ENCODE results near the gene AP3M1.
A peak's percentile ranks its signal among the peaks of the same experiment; 100 is the strongest.

The AP3M1 gene

GRCh38 chr10:74121368-74121767 lies 29.3 kb downstream of the AP3M1 start:
- FAIRE-seq (no peak), DNase-seq (ENCODE audit: extremely low spot score, insufficient read length, low read depth) (no peak)

- DNase-seq (ENCODE audit: extremely low spot score, insufficient read length, low read depth) (no peak), FAIRE-seq (no peak)
Observed at GRCh38 chr10:74120911-74121310, 29.7 kb downstream of the AP3M1 start.

GRCh38 chr10:74118804-74119203 lies 31.8 kb downstream of the AP3M1 start:
- DNase-seq (ENCODE audit: extremely low spot score, insufficient read length, low read depth): no peak
- FAIRE-seq: no peak

- FAIRE-seq: no peak
Observed at GRCh38 chr10:74117738-74118137, 32.9 kb downstream of the AP3M1 start.

GRCh38 chr10:74114041-74114448 lies 36.6 kb downstream of the AP3M1 start:
- DNase-seq (ENCODE audit: extremely low spot score, insufficient read length, low read depth): no peak
- no peak for FAIRE-seq

More at GRCh38 chr10:74117738-74118137, 32.9 kb downstream of the AP3M1 start:
- DNase-seq (ENCODE audit: extremely low spot score, insufficient read length, low read depth): no peak

- DNase-seq (ENCODE audit: extremely low spot score, insufficient read length, low read depth) (no peak), FAIRE-seq (no peak)
Observed at GRCh38 chr10:74113546-74113945, 37.1 kb downstream of the AP3M1 start.

- no peak for FAIRE-seq
- no peak for DNase-seq (ENCODE audit: extremely low spot score, insufficient read length, low read depth)
Observed at GRCh38 chr10:74111799-74112198, 38.8 kb downstream of the AP3M1 start.

- FAIRE-seq (no peak), DNase-seq (ENCODE audit: extremely low spot score, insufficient read length, low read depth) (no peak)
Observed at GRCh38 chr10:74110120-74110519, 40.5 kb downstream of the AP3M1 start.

- FAIRE-seq: no peak
Observed at GRCh38 chr10:74109452-74109851, 41.2 kb downstream of the AP3M1 start.

GRCh38 chr10:74107391-74107790 lies 43.2 kb downstream of the AP3M1 start:
- DNase-seq (ENCODE audit: extremely low spot score, insufficient read length, low read depth) (no peak), FAIRE-seq (no peak)

More at GRCh38 chr10:74109452-74109851, 41.2 kb downstream of the AP3M1 start:
- DNase-seq (ENCODE audit: extremely low spot score, insufficient read length, low read depth): no peak

- FAIRE-seq: no peak
- DNase-seq (ENCODE audit: extremely low spot score, insufficient read length, low read depth): no peak
Observed at GRCh38 chr10:74104996-74105395, 45.6 kb downstream of the AP3M1 start.

- no peak for DNase-seq (ENCODE audit: extremely low spot score, insufficient read length, low read depth)
- no peak for FAIRE-seq
Observed at GRCh38 chr10:74104480-74104879, 46.1 kb downstream of the AP3M1 start.

- DNase-seq (ENCODE audit: extremely low spot score, insufficient read length, low read depth) (no peak), FAIRE-seq (peak; percentile 54)
Observed at GRCh38 chr10:74103560-74104258, 46.9 kb downstream of the AP3M1 start.

GRCh38 chr10:74099836-74100235 lies 50.8 kb downstream of the AP3M1 start:
- no peak for FAIRE-seq
- no peak for DNase-seq (ENCODE audit: extremely low spot score, insufficient read length, low read depth)

GRCh38 chr10:74099420-74099819 lies 51.2 kb downstream of the AP3M1 start:
- DNase-seq (ENCODE audit: extremely low spot score, insufficient read length, low read depth) (no peak), FAIRE-seq (no peak)

GRCh38 chr10:74097776-74098175 lies 52.9 kb downstream of the AP3M1 start:
- DNase-seq (ENCODE audit: extremely low spot score, insufficient read length, low read depth): no peak
- FAIRE-seq: no peak

GRCh38 chr10:74096777-74097176 lies 53.9 kb downstream of the AP3M1 start:
- DNase-seq (ENCODE audit: extremely low spot score, insufficient read length, low read depth) (peak; percentile 59), FAIRE-seq (peak; percentile 78)

- DNase-seq (ENCODE audit: extremely low spot score, insufficient read length, low read depth) (no peak), FAIRE-seq (no peak)
Observed at GRCh38 chr10:74094231-74094630, 56.4 kb downstream of the AP3M1 start.

- no peak for FAIRE-seq
Observed at GRCh38 chr10:74093530-74094164, 57.0 kb downstream of the AP3M1 start.

GRCh38 chr10:74092372-74092771 lies 58.3 kb downstream of the AP3M1 start:
- DNase-seq (ENCODE audit: extremely low spot score, insufficient read length, low read depth) (no peak), FAIRE-seq (no peak)

More at GRCh38 chr10:74093530-74094164, 57.0 kb downstream of the AP3M1 start:
- DNase-seq (ENCODE audit: extremely low spot score, insufficient read length, low read depth): no peak

- FAIRE-seq (no peak), DNase-seq (ENCODE audit: extremely low spot score, insufficient read length, low read depth) (no peak)
Observed at GRCh38 chr10:74088722-74089121, 61.9 kb downstream of the AP3M1 start.

- DNase-seq (ENCODE audit: extremely low spot score, insufficient read length, low read depth) (no peak), FAIRE-seq (no peak)
Observed at GRCh38 chr10:74086317-74086716, 64.3 kb downstream of the AP3M1 start.

All from GM18507 (cell line).